Activated CD4-positive, alpha-beta T cell treated with anti-CD3 and anti-CD28 coated beads for 1 hour (primary cell): ENCODE results near the gene CLIP4.

ENCODE experiments used
- DNase-seq: peaks from one replicate; pipeline ENCODE4 v3.0.0-alpha.2; 2020

The CLIP4 gene

GRCh38 chr2:29193681-29194080 lies 78.5 kb downstream of the CLIP4 start:
- DNase-seq, result no peak

GRCh38 chr2:29195796-29196195 lies 80.6 kb downstream of the CLIP4 start:
- DNase-seq, result no peak

GRCh38 chr2:29196792-29197788 lies 81.9 kb downstream of the CLIP4 start:
- DNase-seq, result peak; percentile 56

- no peak for DNase-seq
These were observed 86.8 kb downstream of the CLIP4 start for GRCh38 chr2:29201979-29202378.

GRCh38 chr2:29202819-29203495 lies 87.7 kb downstream of the CLIP4 start:
- no peak for DNase-seq

GRCh38 chr2:29206941-29207340 lies 91.7 kb downstream of the CLIP4 start:
- no peak for DNase-seq

- no peak for DNase-seq
These were observed 92.3 kb downstream of the CLIP4 start for GRCh38 chr2:29207352-29208148.

GRCh38 chr2:29209551-29209950 lies 94.3 kb downstream of the CLIP4 start:
- DNase-seq, result no peak

- no peak for DNase-seq
These were observed 96.8 kb downstream of the CLIP4 start for GRCh38 chr2:29212009-29212408.

- no peak for DNase-seq
These were observed 98.7 kb downstream of the CLIP4 start for GRCh38 chr2:29213888-29214291.

GRCh38 chr2:29215073-29215472 lies 99.9 kb downstream of the CLIP4 start:
- no peak for DNase-seq

- no peak for DNase-seq
These were observed 100.8 kb downstream of the CLIP4 start for GRCh38 chr2:29215739-29216608.

GRCh38 chr2:29216609-29216909 lies 101.3 kb downstream of the CLIP4 start:
- no peak for DNase-seq

- no peak for DNase-seq
These were observed 102.9 kb downstream of the CLIP4 start for GRCh38 chr2:29218071-29218470.

- no peak for DNase-seq
These were observed 103.4 kb downstream of the CLIP4 start for GRCh38 chr2:29218550-29219125.

GRCh38 chr2:29219374-29219773 lies 104.2 kb downstream of the CLIP4 start:
- DNase-seq, result no peak

- DNase-seq, result no peak
These were observed 105.5 kb downstream of the CLIP4 start for GRCh38 chr2:29220506-29221270.

- DNase-seq, result no peak
These were observed 107.4 kb downstream of the CLIP4 start for GRCh38 chr2:29222381-29223179.

GRCh38 chr2:29223257-29223656 lies 108.0 kb downstream of the CLIP4 start:
- DNase-seq, result no peak
